NB4 (cell line): ENCODE measurements around the gene SLC26A8.

Experiments
- TF ChIP-seq, protein P1 (sequence below): IDR thresholded peaks from one replicate; pipeline ENCODE4 v1.5.1; 2012; ENCODE audit warnings: low read depth, low read length
- TF ChIP-seq, protein P2 (sequence below): IDR thresholded peaks from 2 replicates; pipeline ENCODE4 v1.6.1; 2011; ENCODE audit warnings: low read depth, low read length

DNA sequence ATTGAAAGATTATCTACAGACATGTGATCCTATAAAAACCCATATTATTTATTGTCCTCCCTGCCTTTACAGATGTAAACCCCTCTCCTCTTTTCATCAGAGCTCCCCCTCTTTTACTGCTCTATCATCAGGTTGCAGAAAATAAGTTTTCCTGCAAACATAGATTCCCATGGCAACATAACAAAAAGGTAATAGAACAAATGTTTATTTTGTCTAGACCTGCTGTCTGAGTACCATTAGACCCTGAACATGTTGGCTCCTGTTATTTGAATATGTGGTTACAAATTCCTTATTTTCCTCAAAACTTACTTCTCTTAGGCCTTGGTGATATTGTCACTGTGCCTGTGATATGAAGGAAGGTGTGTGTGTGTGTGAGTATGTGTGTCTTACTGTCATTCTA is 14.7 kb upstream of the SLC26A8 start:
- TF ChIP-seq, protein P1, sequence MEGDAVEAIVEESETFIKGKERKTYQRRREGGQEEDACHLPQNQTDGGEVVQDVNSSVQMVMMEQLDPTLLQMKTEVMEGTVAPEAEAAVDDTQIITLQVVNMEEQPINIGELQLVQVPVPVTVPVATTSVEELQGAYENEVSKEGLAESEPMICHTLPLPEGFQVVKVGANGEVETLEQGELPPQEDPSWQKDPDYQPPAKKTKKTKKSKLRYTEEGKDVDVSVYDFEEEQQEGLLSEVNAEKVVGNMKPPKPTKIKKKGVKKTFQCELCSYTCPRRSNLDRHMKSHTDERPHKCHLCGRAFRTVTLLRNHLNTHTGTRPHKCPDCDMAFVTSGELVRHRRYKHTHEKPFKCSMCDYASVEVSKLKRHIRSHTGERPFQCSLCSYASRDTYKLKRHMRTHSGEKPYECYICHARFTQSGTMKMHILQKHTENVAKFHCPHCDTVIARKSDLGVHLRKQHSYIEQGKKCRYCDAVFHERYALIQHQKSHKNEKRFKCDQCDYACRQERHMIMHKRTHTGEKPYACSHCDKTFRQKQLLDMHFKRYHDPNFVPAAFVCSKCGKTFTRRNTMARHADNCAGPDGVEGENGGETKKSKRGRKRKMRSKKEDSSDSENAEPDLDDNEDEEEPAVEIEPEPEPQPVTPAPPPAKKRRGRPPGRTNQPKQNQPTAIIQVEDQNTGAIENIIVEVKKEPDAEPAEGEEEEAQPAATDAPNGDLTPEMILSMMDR: no peak
- TF ChIP-seq, protein P2, sequence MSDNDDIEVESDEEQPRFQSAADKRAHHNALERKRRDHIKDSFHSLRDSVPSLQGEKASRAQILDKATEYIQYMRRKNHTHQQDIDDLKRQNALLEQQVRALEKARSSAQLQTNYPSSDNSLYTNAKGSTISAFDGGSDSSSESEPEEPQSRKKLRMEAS: no peak
